ENCODE results near the gene LSM7. TPM values are rescaled to one million over a fixed set of nuclear protein-coding genes. Genes with fewer than 3 reads are reported as not detected.

Gene LSM7
- total RNA-seq, 2 experiments from 2014 or later, result 164 to 321 TPM

- Histone ChIP-seq H3K36me3 (ENCODE audit: insufficient read depth, low read length) (peaks cover 38% of the 10 kb centered on the region), H3K27ac (ENCODE audit: low read depth, low read length, poor library complexity, severe bottlenecking) (no peak overlapping the region), H3K4me2 (ENCODE audit: low read length) (no peak overlapping the region), H3K4me1 (ENCODE audit: insufficient read depth, low read length, poor library complexity, severe bottlenecking) (peaks cover 40% of the 10 kb centered on the region), H2AFZ (ENCODE audit: low read length) (no peak overlapping the region), H3K79me2 (ENCODE audit: insufficient read depth, low read depth, low read length) (peaks cover 39% of the 10 kb centered on the region), H3K4me3 (ENCODE audit: low read depth, low read length, poor library complexity, severe bottlenecking) (no peak overlapping the region), H3K9me2 (ENCODE audit: insufficient read depth, low read length) (no peaks in the 10 kb centered on the region), H3K9me3 (ENCODE audit: low read length) (peaks cover 5% of the 10 kb centered on the region; the same call in 1 of the 2 replicates), H4K20me1 (ENCODE audit: insufficient read depth, low read length) (no peaks in the 10 kb centered on the region)
- CTCF ChIA-PET (ENCODE audit: unreplicated experiment), result no interaction called here
- no peak for DNase-seq (ENCODE audit: low spot score)
- intact Hi-C loops (cut with micrococcal nuclease; ENCODE audit: unreplicated experiment), result loop anchor here (5.0 kb wide), 1 partner anchor 292 kb away; no protein-coding TSS in a partner anchor
- BruUV-seq (replicated peaks), result no TSS peak
- POLR2A ChIA-PET, result no interaction called here
- no peak for TF ChIP-seq CTCF (conservative IDR thresholded peaks at IDR 0.05; ENCODE audit: low read length)
- TF ChIP-seq EZH2phosphoT487 (IDR thresholded peaks at IDR 0.05; ENCODE audit: borderline replicate concordance, low read depth, low read length), result no peak
These were observed 6.8 kb upstream of the LSM7 start for GRCh38 chr19:2334986-2335846.

- Histone ChIP-seq H3K9me3 (ENCODE audit: low read length) (peaks cover 5% of the 10 kb centered on the region; the same call in 1 of the 2 replicates), H3K79me2 (ENCODE audit: insufficient read depth, low read depth, low read length) (peaks cover 47% of the 10 kb centered on the region), H2AFZ (ENCODE audit: low read length) (no peak overlapping the region), H3K27ac (ENCODE audit: low read depth, low read length, poor library complexity, severe bottlenecking) (no peak overlapping the region), H3K36me3 (ENCODE audit: insufficient read depth, low read length) (peaks cover 30% of the 10 kb centered on the region), H4K20me1 (ENCODE audit: insufficient read depth, low read length) (no peaks in the 10 kb centered on the region), H3K4me3 (ENCODE audit: low read depth, low read length, poor library complexity, severe bottlenecking) (no peak overlapping the region), H3K4me2 (ENCODE audit: low read length) (no peak overlapping the region), H3K4me1 (ENCODE audit: insufficient read depth, low read length, poor library complexity, severe bottlenecking) (peaks cover 47% of the 10 kb centered on the region), H3K9me2 (ENCODE audit: insufficient read depth, low read length) (no peaks in the 10 kb centered on the region)
- no TSS peak for BruUV-seq (replicated peaks)
- DNase-seq (ENCODE audit: low spot score), result no peak
- CTCF ChIA-PET (ENCODE audit: unreplicated experiment), result no interaction called here
- POLR2A ChIA-PET, result no interaction called here
- intact Hi-C loops (cut with micrococcal nuclease; ENCODE audit: unreplicated experiment), result loop anchor here (5.0 kb wide), 1 partner anchor 293 kb away; no protein-coding TSS in a partner anchor
- TF ChIP-seq EZH2phosphoT487 (IDR thresholded peaks at IDR 0.05; ENCODE audit: borderline replicate concordance, low read depth, low read length) (no peak), CTCF (conservative IDR thresholded peaks at IDR 0.05; ENCODE audit: low read length) (no peak)
These were observed 6.0 kb upstream of the LSM7 start for GRCh38 chr19:2334426-2334825.

GRCh38 chr19:2333807-2334211 is 5.4 kb upstream of the LSM7 start:
- H2AFZ ChIP-seq (ENCODE audit: low read length), result no peak overlapping the region
- peaks cover 49% of the 10 kb centered on the region for H3K4me1 ChIP-seq (ENCODE audit: insufficient read depth, low read length, poor library complexity, severe bottlenecking)
- H4K20me1 ChIP-seq (ENCODE audit: insufficient read depth, low read length), result no peaks in the 10 kb centered on the region
- H3K36me3 ChIP-seq (ENCODE audit: insufficient read depth, low read length), result peaks cover 29% of the 10 kb centered on the region
- H3K9me3 ChIP-seq (ENCODE audit: low read length), result peaks cover 5% of the 10 kb centered on the region; the same call in 1 of the 2 replicates
- H3K4me2 ChIP-seq (ENCODE audit: low read length), result no peak overlapping the region
- H3K27ac ChIP-seq (ENCODE audit: low read depth, low read length, poor library complexity, severe bottlenecking), result peak overlapping the region; percentile 94
- intact Hi-C loops (cut with micrococcal nuclease; ENCODE audit: unreplicated experiment), result loop anchor here (5.0 kb wide), 1 partner anchor 293 kb away; no protein-coding TSS in a partner anchor
- H3K9me2 ChIP-seq (ENCODE audit: insufficient read depth, low read length), result no peaks in the 10 kb centered on the region
- no peak overlapping the region for H3K4me3 ChIP-seq (ENCODE audit: low read depth, low read length, poor library complexity, severe bottlenecking)
- TF ChIP-seq EZH2phosphoT487 (IDR thresholded peaks at IDR 0.05; ENCODE audit: borderline replicate concordance, low read depth, low read length) (no peak), CTCF (conservative IDR thresholded peaks at IDR 0.05; ENCODE audit: low read length) (no peak; the same call in 1 of the 2 replicates)
- ChIA-PET POLR2A (interaction anchor here (0.6 kb wide), 1 partner anchor 157 kb away, joined by 3 read pairs; no protein-coding TSS in a partner anchor), CTCF (ENCODE audit: unreplicated experiment) (no interaction called here)
- H3K79me2 ChIP-seq (ENCODE audit: insufficient read depth, low read depth, low read length), result peaks cover 53% of the 10 kb centered on the region
- DNase-seq (ENCODE audit: low spot score), result no peak
- BruUV-seq (replicated peaks), result no TSS peak

Data from OCI-LY7 (cell line).